Testis (tissue), 3 donors: Measurements from ENCODE around the gene PTPA. TPM values are rescaled to one million over a fixed set of nuclear protein-coding genes. Genes with fewer than 3 reads are reported as not detected.
A peak's percentile ranks its signal among the peaks of the same experiment; 100 is the strongest.

ENCODE experiments used
- DNase-seq: peaks from one replicate; pipeline ENCODE4 v3.0.0-alpha.2; 2019
- H3K27ac ChIP-seq, 2 donors: fragments of 200-600 bp; sonication (generic); one replicate each; pipeline ENCODE4 v1.5.1; 2019
- H3K27me3 ChIP-seq: fragments of 200-600 bp; sonication (generic); one replicate; pipeline ENCODE4 v1.5.1; 2019
- H3K36me3 ChIP-seq: fragments of 200-600 bp; sonication (generic); one replicate; pipeline ENCODE4 v1.5.1; 2017; ENCODE audit warnings: low read depth; ENCODE audit errors: missing control alignments
- H3K4me1 ChIP-seq: fragments of 200-600 bp; sonication (generic); one replicate; pipeline ENCODE4 v1.5.1; 2019
- H3K4me3 ChIP-seq, 2 donors: fragments of 200-600 bp; sonication (generic); one replicate each; pipeline ENCODE4 v1.5.1; 2017 to 2019
- H3K9me3 ChIP-seq: fragments of 200-600 bp; sonication (generic); one replicate; pipeline ENCODE4 v1.5.1; 2017
- POLR2A ChIP-seq: fragments of 450-650 bp; IDR thresholded peaks from one replicate; pipeline ENCODE4 v1.6.1; 2017; ENCODE audit warnings: antibody characterized with exemption, mild to moderate bottlenecking, moderate library complexity
- WGBS, 2 donors: methylation state at CpG; one replicate each; pipeline ENCODE4 v1.1.5; 2018; 5-methylcytosine and 5-hydroxymethylcytosine counted together
- intact Hi-C: fragments of 100-400 bp; cut with DNase I; formaldehyde crosslinking; loops from one replicate; pipeline ENCODE4 v1.15.1; 2023; ENCODE audit warnings: low total_unique reads
- polyA plus RNA-seq: library from polyadenylated mRNA; stranded (reverse); fragments of 350-450 nt; fragmentation: Illumina TruSeq; extraction: RNeasy Lipid Tissue Mini Kit (QIAGEN cat#74804); gene quantifications from one replicate; pipeline ENCODE4 v1.2.3, GENCODE V29; 2014; ENCODE audit warnings: low read depth, low replicate concordance; ENCODE audit not compliant: insufficient read depth
- total RNA-seq, 2 donors: library from RNA; depleted of rRNA; stranded (reverse); fragments of >200 nt; gene quantifications; one replicate each; pipeline ENCODE4 v1.2.3, GENCODE V29; 2016
- TF ChIP-seq, protein P1 (sequence below), 3 experiments: fragments of 450-650 bp in 2 of 3; fragments of 200-600 bp in 1 of 3; sonication (generic) in 1 of 3; IDR thresholded peaks; one replicate each; pipeline ENCODE4 v1.5.1; 2016 to 2019; ENCODE audit warnings: antibody characterized with exemption in 3 of 3, mild to moderate bottlenecking in 2 of 3, moderate library complexity in 1 of 3

PTPA gene
- total and polyA plus RNA-seq, 3 donors from 2014 or later: 163 to 268 (median 177) TPM

GRCh38 chr9:129166623-129167557, 55.7 kb downstream of the PTPA start:
- intact Hi-C loops: no loop called here
- no peaks in the 10 kb centered on the region for H3K27me3 ChIP-seq
- peaks cover 25% of the 10 kb centered on the region for H3K4me1 ChIP-seq
- peak overlapping the region; percentile 46 to 68 for H3K27ac ChIP-seq
- no peaks in the 10 kb centered on the region for H3K36me3 ChIP-seq
- TF ChIP-seq POLR2A: no peak
- TF ChIP-seq, protein P1, sequence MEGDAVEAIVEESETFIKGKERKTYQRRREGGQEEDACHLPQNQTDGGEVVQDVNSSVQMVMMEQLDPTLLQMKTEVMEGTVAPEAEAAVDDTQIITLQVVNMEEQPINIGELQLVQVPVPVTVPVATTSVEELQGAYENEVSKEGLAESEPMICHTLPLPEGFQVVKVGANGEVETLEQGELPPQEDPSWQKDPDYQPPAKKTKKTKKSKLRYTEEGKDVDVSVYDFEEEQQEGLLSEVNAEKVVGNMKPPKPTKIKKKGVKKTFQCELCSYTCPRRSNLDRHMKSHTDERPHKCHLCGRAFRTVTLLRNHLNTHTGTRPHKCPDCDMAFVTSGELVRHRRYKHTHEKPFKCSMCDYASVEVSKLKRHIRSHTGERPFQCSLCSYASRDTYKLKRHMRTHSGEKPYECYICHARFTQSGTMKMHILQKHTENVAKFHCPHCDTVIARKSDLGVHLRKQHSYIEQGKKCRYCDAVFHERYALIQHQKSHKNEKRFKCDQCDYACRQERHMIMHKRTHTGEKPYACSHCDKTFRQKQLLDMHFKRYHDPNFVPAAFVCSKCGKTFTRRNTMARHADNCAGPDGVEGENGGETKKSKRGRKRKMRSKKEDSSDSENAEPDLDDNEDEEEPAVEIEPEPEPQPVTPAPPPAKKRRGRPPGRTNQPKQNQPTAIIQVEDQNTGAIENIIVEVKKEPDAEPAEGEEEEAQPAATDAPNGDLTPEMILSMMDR (IDR thresholded peaks at IDR 0.05): no peak
- no peaks in the 10 kb centered on the region for H3K9me3 ChIP-seq
- peak; percentile 62 for DNase-seq
- no peak overlapping the region for H3K4me3 ChIP-seq
- WGBS, 2 donors: 43 to 46% methylated on average over 17 to 18 of the region's 18 CpGs

DNA sequence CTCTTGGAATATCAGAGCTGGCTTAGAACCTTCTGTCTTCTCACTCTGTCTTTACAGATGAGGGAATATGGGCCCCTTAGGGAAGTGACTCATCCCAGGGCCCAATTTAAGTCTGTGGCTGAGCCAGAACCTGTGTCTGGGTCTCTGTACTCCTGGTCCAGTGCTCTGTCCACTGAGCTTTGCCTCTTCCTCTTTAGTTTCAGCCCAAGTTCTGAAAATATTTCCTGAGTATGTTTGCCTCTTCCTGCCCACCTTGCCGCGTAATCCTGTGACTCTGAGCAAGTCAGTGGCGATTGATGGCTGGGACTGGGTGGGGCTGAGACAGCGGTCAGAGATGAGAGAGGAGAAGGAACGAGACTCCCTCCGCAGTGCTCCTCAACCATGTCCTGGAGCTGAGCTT, 59.0 kb downstream of the PTPA start:
- Histone ChIP-seq H3K36me3 (no peaks in the 10 kb centered on the region), H3K27ac (no peak overlapping the region), H3K4me1 (peaks cover 38% of the 10 kb centered on the region), H3K27me3 (no peaks in the 10 kb centered on the region), H3K4me3 (no peak overlapping the region), H3K9me3 (no peaks in the 10 kb centered on the region)
- DNase-seq: no peak
- WGBS, 2 donors: 67 to 80% methylated on average over 6 of the region's 6 CpGs
- TF ChIP-seq POLR2A: no peak
- TF ChIP-seq, protein P1 (IDR thresholded peaks at IDR 0.05): no peak
- intact Hi-C loops: loop anchor here (10.0 kb wide), 3 partner anchors 85 to 435 kb away; no protein-coding TSS in a partner anchor

- H3K4me3 ChIP-seq: no peak overlapping the region
- H3K4me1 ChIP-seq: peaks cover 40% of the 10 kb centered on the region
- no peaks in the 10 kb centered on the region for H3K27me3 ChIP-seq
- no peaks in the 10 kb centered on the region for H3K36me3 ChIP-seq
- TF ChIP-seq, protein P1 (IDR thresholded peaks at IDR 0.05): no peak
- no peak for TF ChIP-seq POLR2A
- peak overlapping the region; percentile 91 to 99 for H3K27ac ChIP-seq
- DNase-seq: peak; percentile 60
- intact Hi-C loops: loop anchor here (10.0 kb wide), 3 partner anchors 83 to 433 kb away; no protein-coding TSS in a partner anchor
- no peaks in the 10 kb centered on the region for H3K9me3 ChIP-seq
- WGBS, 2 donors: 32 to 41% methylated on average over 7 of the region's 7 CpGs
Measured at GRCh38 chr9:129171993-129172751, 61.0 kb downstream of the PTPA start.

- intact Hi-C loops: loop anchor here (10.0 kb wide), 3 partner anchors 82 to 432 kb away; no protein-coding TSS in a partner anchor
- Histone ChIP-seq H3K27ac (peak overlapping the region; percentile 91 to 99), H3K27me3 (no peaks in the 10 kb centered on the region), H3K4me3 (no peak overlapping the region), H3K36me3 (no peaks in the 10 kb centered on the region), H3K4me1 (peaks cover 37% of the 10 kb centered on the region), H3K9me3 (no peaks in the 10 kb centered on the region)
- peak; percentile 72 for DNase-seq
- WGBS, 2 donors: 0 to 33% methylated on average over 1 to 5 of the region's 5 CpGs
- no peak for TF ChIP-seq POLR2A
- TF ChIP-seq, protein P1 (IDR thresholded peaks at IDR 0.05): no peak
Measured at GRCh38 chr9:129172816-129173215, 61.6 kb downstream of the PTPA start.
